ENCODE results near the gene EPHX1. TPM values are rescaled to one million over a fixed set of nuclear protein-coding genes. Genes with fewer than 3 reads are reported as not detected.

Gene EPHX1
- total RNA-seq, 1 donor from 2014 or later, result 3.9 TPM

DNA sequence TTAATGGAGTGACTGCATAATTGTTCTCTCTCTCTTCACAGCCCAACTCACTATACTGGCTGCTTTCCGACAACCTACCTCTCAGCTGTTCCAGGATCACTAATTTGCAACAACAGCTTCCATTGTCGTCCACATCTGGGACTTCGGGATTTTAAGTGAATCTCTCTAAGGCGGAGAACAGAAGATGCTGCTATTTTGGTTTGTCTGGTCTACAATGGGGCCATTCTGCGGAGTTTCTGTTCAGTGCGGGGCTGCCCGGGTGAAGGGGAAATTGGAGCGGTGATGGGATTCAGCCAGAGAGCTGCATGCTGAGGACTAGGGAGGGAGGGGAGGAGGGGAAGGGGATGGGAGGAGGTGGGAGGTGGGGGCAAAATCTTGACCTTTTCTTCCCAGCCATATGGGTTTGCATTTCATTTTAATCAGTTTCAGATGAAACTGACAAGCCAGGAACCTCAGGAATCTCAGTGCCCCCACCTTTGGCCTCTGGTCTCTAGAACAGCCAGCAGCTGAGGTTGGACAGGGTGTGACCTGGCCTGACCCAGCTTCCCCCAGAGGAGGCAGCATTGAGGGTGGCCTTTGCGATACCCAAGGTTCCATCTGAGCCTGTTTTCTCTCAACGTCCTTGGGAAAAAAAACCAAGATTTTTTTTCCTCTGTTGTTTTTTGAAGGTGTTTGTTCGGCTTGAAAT is 39.2 kb upstream of the EPHX1 start:
- FAIRE-seq (no peak), DNase-seq (ENCODE audit: low read depth) (no peak)
- TF ChIP-seq, protein P1, sequence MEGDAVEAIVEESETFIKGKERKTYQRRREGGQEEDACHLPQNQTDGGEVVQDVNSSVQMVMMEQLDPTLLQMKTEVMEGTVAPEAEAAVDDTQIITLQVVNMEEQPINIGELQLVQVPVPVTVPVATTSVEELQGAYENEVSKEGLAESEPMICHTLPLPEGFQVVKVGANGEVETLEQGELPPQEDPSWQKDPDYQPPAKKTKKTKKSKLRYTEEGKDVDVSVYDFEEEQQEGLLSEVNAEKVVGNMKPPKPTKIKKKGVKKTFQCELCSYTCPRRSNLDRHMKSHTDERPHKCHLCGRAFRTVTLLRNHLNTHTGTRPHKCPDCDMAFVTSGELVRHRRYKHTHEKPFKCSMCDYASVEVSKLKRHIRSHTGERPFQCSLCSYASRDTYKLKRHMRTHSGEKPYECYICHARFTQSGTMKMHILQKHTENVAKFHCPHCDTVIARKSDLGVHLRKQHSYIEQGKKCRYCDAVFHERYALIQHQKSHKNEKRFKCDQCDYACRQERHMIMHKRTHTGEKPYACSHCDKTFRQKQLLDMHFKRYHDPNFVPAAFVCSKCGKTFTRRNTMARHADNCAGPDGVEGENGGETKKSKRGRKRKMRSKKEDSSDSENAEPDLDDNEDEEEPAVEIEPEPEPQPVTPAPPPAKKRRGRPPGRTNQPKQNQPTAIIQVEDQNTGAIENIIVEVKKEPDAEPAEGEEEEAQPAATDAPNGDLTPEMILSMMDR (IDR thresholded peaks at IDR 0.05; ENCODE audit: insufficient read depth, low read length, severe bottlenecking), result no peak
- Histone ChIP-seq H3K27me3 (ENCODE audit: control insufficient read depth, insufficient read depth, low read length) (no peaks in the 10 kb centered on the region), H3K4me3 (ENCODE audit: low read depth, low read length) (no peak overlapping the region), H3K36me3 (ENCODE audit: control insufficient read depth, insufficient read depth, low read length) (no peaks in the 10 kb centered on the region)

- H3K27me3 ChIP-seq (ENCODE audit: control insufficient read depth, insufficient read depth, low read length), result no peaks in the 10 kb centered on the region
- TF ChIP-seq, protein P1 (IDR thresholded peaks at IDR 0.05; ENCODE audit: insufficient read depth, low read length, severe bottlenecking), result no peak
- DNase-seq (ENCODE audit: low read depth) (no peak), FAIRE-seq (no peak)
- H3K4me3 ChIP-seq (ENCODE audit: low read depth, low read length), result no peak overlapping the region
- H3K36me3 ChIP-seq (ENCODE audit: control insufficient read depth, insufficient read depth, low read length), result no peaks in the 10 kb centered on the region
Observed at GRCh38 chr1:225771661-225772322, 38.1 kb upstream of the EPHX1 start.

- no peak overlapping the region for H3K4me3 ChIP-seq (ENCODE audit: low read depth, low read length)
Observed at GRCh38 chr1:225772323-225772768, 37.6 kb upstream of the EPHX1 start.

DNA sequence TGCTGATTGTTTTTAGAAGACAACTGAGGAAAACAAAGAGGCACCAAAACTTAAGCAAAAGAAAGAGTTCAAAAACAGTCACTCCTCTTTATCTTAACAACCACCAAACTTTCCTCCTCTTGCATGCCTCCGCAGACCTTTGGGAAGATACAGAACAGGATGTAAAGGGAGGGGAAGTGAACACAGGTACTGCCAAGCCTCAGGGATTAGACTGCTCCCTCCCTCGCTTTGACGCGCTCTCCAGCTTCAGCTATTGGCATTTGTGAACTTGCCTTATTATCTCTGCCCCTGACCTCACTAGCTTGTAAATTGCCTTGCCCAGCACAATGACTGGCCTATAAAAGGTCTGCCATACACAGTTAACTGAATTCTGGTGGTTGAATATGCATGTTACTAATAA is 37.1 kb upstream of the EPHX1 start:
- peak; percentile 52 for DNase-seq (ENCODE audit: low read depth)

More at GRCh38 chr1:225772323-225772768, 37.6 kb upstream of the EPHX1 start:
- Histone ChIP-seq H3K36me3 (ENCODE audit: control insufficient read depth, insufficient read depth, low read length) (no peaks in the 10 kb centered on the region), H3K27me3 (ENCODE audit: control insufficient read depth, insufficient read depth, low read length) (no peaks in the 10 kb centered on the region)
- FAIRE-seq, result peak; percentile 68
- TF ChIP-seq, protein P1 (IDR thresholded peaks at IDR 0.05; ENCODE audit: insufficient read depth, low read length, severe bottlenecking), result peak; percentile 95
- DNase-seq (ENCODE audit: low read depth), result peak; percentile 89

GRCh38 chr1:225774281-225775147 is 35.4 kb upstream of the EPHX1 start:
- Histone ChIP-seq H3K27me3 (ENCODE audit: control insufficient read depth, insufficient read depth, low read length) (no peaks in the 10 kb centered on the region), H3K36me3 (ENCODE audit: control insufficient read depth, insufficient read depth, low read length) (no peaks in the 10 kb centered on the region), H3K4me3 (ENCODE audit: low read depth, low read length) (no peak overlapping the region)
- TF ChIP-seq, protein P1 (IDR thresholded peaks at IDR 0.05; ENCODE audit: insufficient read depth, low read length, severe bottlenecking), result no peak
- no peak for DNase-seq (ENCODE audit: low read depth)
- no peak for FAIRE-seq

More for the DNA sequence above, 37.1 kb upstream of the EPHX1 start:
- no peaks in the 10 kb centered on the region for H3K27me3 ChIP-seq (ENCODE audit: control insufficient read depth, insufficient read depth, low read length)
- no peaks in the 10 kb centered on the region for H3K36me3 ChIP-seq (ENCODE audit: control insufficient read depth, insufficient read depth, low read length)
- no peak for FAIRE-seq
- TF ChIP-seq, protein P1 (IDR thresholded peaks at IDR 0.05; ENCODE audit: insufficient read depth, low read length, severe bottlenecking), result no peak
- no peak overlapping the region for H3K4me3 ChIP-seq (ENCODE audit: low read depth, low read length)

Data from bronchial epithelial cell (primary cell).